HepG2 (cell line): Measurements from ENCODE around the gene ENG. TPM values are rescaled to one million over a fixed set of nuclear protein-coding genes. Genes with fewer than 3 reads are reported as not detected.

ENCODE experiments used
- ARNT ChIP-seq: fragments of 450-650 bp; IDR thresholded peaks from 2 replicates; pipeline ENCODE4 v1.6.1; 2017
- CCDC6 ChIP-seq: sonication (generic); formaldehyde crosslinking; IDR thresholded peaks from 2 replicates; pipeline ENCODE4 v1.8.1; 2022; ENCODE audit warnings: mild to moderate bottlenecking, missing genetic modification reagents, moderate library complexity
- FOXO1 ChIP-seq: sonication (generic); formaldehyde crosslinking; IDR thresholded peaks from 2 replicates; pipeline ENCODE4 v1.4.0; 2020; ENCODE audit warnings: missing genetic modification reagents
- KAT7 ChIP-seq: IDR thresholded peaks from 2 replicates; pipeline ENCODE4 v1.6.1; 2018; ENCODE audit warnings: borderline replicate concordance, missing compliant biosample characterization
- NR2F1 ChIP-seq, 2 experiments: fragments of 450-650 bp in 1 of 2; formaldehyde crosslinking in 1 of 2; IDR thresholded peaks; 2 replicates each; pipeline versions ENCODE4 v1.5.0 to v1.6.1; 2016 to 2020; ENCODE audit warnings: mild to moderate bottlenecking in 1 of 2, missing compliant biosample characterization in 1 of 2, missing genetic modification reagents in 1 of 2, moderate library complexity in 1 of 2
- NR2F6 ChIP-seq, 2 experiments: IDR thresholded peaks; 2 replicates each; pipeline ENCODE4 v1.6.1; 2016; ENCODE audit warnings: antibody characterized with exemption in 1 of 2, mild to moderate bottlenecking in 1 of 2
- POLR2G ChIP-seq: fragments of 200-400 bp; formaldehyde crosslinking; IDR thresholded peaks from 2 replicates; pipeline ENCODE4 v1.6.1; 2018; ENCODE audit warnings: mild to moderate bottlenecking, low read depth, low read length, moderate library complexity
- SAFB2 ChIP-seq: sonication (generic); formaldehyde crosslinking; IDR thresholded peaks from 2 replicates; pipeline ENCODE4 v1.5.1; 2020; ENCODE audit warnings: missing genetic modification reagents, low read depth, mild to moderate bottlenecking, borderline replicate concordance
- SETDB1 ChIP-seq: sonication (generic); formaldehyde crosslinking; IDR thresholded peaks from 2 replicates; pipeline ENCODE4 v1.5.1; 2020; ENCODE audit warnings: missing genetic modification reagents, mild to moderate bottlenecking, borderline replicate concordance
- TP53 ChIP-seq: sonication (generic); formaldehyde crosslinking; conservative IDR thresholded peaks from 2 replicates; pipeline ENCODE4 v1.4.0; 2020; ENCODE audit warnings: missing genetic modification reagents
- YEATS2 ChIP-seq: sonication (generic); formaldehyde crosslinking; IDR thresholded peaks from 2 replicates; pipeline ENCODE4 v1.4.0; 2020; ENCODE audit warnings: missing genetic modification reagents, borderline replicate concordance
- ZFP36L1 ChIP-seq: sonication (generic); formaldehyde crosslinking; IDR thresholded peaks from 2 replicates; pipeline ENCODE4 v1.8.0; 2022; ENCODE audit warnings: mild to moderate bottlenecking, missing genetic modification reagents, moderate library complexity
- polyA plus RNA-seq, 8 experiments: library from polyadenylated mRNA; depleted of rRNA in 3 of 8; stranded (reverse) in 7 of 8; unstranded in 1 of 8; fragments of >200 nt; fragmentation: Illumina TruSeq in 4 of 8; extraction: Trizol in 4 of 8; gene quantifications; 2 replicates each; pipeline versions ENCODE4 v1.2.1 to v1.2.3, GENCODE V29; 2011 to 2016; ENCODE audit warnings: low read depth in 4 of 8, missing spikeins in 1 of 8, mixed read lengths in 1 of 8; ENCODE audit not compliant: insufficient read depth in 1 of 8
- total RNA-seq, 5 experiments: library from RNA; depleted of rRNA; stranded (reverse); fragments of >200 nt; fragmentation: Illumina TruSeq; extraction: Trizol; gene quantifications; 2 replicates each; pipeline ENCODE4 v1.2.3, GENCODE V29; 2016; ENCODE audit warnings: low read depth in 1 of 5
- TF ChIP-seq, protein P1 (sequence below): IDR thresholded peaks from 2 replicates; pipeline ENCODE4 v1.6.1; 2016
- TF ChIP-seq, protein P2 (sequence below): IDR thresholded peaks from 2 replicates; pipeline ENCODE4 v1.6.1; 2016
- TF ChIP-seq, protein P3 (sequence below): IDR thresholded peaks from 2 replicates; pipeline ENCODE4 v1.4.0; 2020; ENCODE audit warnings: mild to moderate bottlenecking, missing genetic modification reagents
- TF ChIP-seq, protein P4 (sequence below): IDR thresholded peaks from 2 replicates; pipeline ENCODE4 v1.6.1; 2016; ENCODE audit warnings: low read depth
- TF ChIP-seq, protein P5 (sequence below): sonication (generic); formaldehyde crosslinking; IDR thresholded peaks from 2 replicates; pipeline ENCODE4 v1.5.1; 2020; ENCODE audit warnings: mild to moderate bottlenecking, missing genetic modification reagents

The ENG gene
- total and polyA plus RNA-seq, 2 of the 13 experiments (the other 11 are each of a cell fraction or from before 2014, with no cell fraction given), result 0.02 to 1.1 TPM

DNA sequence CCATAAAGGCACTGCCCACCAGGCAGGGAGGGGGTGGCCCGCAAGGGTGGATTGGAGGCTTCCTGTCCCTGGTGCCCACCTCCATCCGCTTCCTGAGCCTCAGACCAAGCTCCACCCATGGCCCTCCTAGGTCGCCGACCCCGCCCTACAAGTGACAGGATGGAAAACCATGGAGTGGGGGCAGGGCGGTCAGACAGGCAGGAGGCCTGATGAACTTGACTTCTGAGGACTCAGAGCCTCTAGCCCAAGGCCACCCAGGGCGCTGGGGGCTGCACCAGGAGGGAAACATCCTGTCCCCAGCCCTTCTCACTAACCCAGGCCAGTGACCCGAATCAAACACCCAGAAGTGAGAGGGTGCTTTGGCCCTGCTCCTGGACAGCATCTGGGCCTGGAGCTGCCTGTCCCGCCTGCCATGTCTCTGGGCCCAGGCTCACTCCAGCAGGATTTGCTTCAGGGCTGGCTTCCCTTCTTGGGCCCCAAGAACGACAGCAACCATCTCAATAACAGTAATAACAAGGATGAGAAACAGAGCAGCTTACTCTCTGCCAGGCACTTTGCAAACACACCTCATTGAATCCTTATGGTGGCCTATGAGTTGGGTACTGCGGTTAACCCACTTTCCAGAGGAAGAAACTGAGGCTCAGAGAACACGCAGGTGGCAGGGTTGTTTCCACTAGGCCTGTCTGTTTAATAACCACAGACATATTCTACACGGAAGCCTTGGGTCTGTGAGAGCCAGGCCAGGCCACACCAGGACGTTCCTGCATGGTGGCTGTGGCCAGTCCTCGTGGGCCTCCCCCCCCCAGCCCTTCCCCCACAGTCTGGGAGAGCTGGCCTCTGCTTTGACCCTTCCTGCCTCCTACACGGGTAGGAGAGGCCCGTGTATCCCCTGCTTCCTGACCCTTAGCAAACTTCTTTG, 49.4 kb upstream of the ENG start (continued):
- TF ChIP-seq SETDB1 (no peak), NR2F1 (CRISPR knock-in tag; IDR thresholded peaks at IDR 0.05) (peak; percentile 26 to 68; a peak in 1 of 4 replicates), KAT7 (CRISPR knock-in tag) (0 out of 2 replicates have a peak, but pooled peaks have one; percentile 32), FOXO1 (CRISPR knock-in tag) (peak; percentile 86), SAFB2 (CRISPR knock-in tag) (peak; percentile 75; the same call in 1 of the 2 replicates), ARNT (no peak), ZFP36L1 (CRISPR knock-in tag) (peak; percentile 79; the same call in 1 of the 2 replicates), NR2F6 (IDR thresholded peaks at IDR 0.05) (peak; percentile 42), NR2F6 (CRISPR knock-in tag; IDR thresholded peaks at IDR 0.05) (peak; percentile 89), CCDC6 (peak; percentile 74; the same call in 1 of the 2 replicates), YEATS2 (CRISPR knock-in tag) (peak; percentile 47; the same call in 1 of the 2 replicates), TP53 (CRISPR knock-in tag) (0 out of 2 replicates have a peak, but pooled peaks have one; percentile 58), POLR2G (peak; percentile 57; the same call in 1 of the 2 replicates)
- TF ChIP-seq, protein P1, sequence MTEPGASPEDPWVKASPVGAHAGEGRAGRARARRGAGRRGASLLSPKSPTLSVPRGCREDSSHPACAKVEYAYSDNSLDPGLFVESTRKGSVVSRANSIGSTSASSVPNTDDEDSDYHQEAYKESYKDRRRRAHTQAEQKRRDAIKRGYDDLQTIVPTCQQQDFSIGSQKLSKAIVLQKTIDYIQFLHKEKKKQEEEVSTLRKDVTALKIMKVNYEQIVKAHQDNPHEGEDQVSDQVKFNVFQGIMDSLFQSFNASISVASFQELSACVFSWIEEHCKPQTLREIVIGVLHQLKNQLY (CRISPR knock-in tag), result peak; percentile 60; the same call in 1 of the 2 replicates
- TF ChIP-seq, protein P2, sequence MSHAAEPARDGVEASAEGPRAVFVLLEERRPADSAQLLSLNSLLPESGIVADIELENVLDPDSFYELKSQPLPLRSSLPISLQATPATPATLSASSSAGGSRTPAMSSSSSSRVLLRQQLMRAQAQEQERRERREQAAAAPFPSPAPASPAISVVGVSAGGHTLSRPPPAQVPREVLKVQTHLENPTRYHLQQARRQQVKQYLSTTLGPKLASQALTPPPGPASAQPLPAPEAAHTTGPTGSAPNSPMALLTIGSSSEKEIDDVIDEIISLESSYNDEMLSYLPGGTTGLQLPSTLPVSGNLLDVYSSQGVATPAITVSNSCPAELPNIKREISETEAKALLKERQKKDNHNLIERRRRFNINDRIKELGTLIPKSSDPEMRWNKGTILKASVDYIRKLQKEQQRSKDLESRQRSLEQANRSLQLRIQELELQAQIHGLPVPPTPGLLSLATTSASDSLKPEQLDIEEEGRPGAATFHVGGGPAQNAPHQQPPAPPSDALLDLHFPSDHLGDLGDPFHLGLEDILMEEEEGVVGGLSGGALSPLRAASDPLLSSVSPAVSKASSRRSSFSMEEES (CRISPR knock-in tag), result no peak
- TF ChIP-seq, protein P3, sequence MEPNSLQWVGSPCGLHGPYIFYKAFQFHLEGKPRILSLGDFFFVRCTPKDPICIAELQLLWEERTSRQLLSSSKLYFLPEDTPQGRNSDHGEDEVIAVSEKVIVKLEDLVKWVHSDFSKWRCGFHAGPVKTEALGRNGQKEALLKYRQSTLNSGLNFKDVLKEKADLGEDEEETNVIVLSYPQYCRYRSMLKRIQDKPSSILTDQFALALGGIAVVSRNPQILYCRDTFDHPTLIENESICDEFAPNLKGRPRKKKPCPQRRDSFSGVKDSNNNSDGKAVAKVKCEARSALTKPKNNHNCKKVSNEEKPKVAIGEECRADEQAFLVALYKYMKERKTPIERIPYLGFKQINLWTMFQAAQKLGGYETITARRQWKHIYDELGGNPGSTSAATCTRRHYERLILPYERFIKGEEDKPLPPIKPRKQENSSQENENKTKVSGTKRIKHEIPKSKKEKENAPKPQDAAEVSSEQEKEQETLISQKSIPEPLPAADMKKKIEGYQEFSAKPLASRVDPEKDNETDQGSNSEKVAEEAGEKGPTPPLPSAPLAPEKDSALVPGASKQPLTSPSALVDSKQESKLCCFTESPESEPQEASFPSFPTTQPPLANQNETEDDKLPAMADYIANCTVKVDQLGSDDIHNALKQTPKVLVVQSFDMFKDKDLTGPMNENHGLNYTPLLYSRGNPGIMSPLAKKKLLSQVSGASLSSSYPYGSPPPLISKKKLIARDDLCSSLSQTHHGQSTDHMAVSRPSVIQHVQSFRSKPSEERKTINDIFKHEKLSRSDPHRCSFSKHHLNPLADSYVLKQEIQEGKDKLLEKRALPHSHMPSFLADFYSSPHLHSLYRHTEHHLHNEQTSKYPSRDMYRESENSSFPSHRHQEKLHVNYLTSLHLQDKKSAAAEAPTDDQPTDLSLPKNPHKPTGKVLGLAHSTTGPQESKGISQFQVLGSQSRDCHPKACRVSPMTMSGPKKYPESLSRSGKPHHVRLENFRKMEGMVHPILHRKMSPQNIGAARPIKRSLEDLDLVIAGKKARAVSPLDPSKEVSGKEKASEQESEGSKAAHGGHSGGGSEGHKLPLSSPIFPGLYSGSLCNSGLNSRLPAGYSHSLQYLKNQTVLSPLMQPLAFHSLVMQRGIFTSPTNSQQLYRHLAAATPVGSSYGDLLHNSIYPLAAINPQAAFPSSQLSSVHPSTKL, result peak; percentile 88
- TF ChIP-seq, protein P4, sequence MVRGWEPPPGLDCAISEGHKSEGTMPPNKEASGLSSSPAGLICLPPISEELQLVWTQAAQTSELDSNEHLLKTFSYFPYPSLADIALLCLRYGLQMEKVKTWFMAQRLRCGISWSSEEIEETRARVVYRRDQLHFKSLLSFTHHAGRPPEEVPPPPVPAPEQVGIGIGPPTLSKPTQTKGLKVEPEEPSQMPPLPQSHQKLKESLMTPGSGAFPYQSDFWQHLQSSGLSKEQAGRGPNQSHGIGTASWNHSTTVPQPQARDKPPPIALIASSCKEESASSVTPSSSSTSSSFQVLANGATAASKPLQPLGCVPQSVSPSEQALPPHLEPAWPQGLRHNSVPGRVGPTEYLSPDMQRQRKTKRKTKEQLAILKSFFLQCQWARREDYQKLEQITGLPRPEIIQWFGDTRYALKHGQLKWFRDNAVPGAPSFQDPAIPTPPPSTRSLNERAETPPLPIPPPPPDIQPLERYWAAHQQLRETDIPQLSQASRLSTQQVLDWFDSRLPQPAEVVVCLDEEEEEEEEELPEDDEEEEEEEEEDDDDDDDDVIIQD (CRISPR knock-in tag), result peak; percentile 87
- TF ChIP-seq, protein P5, sequence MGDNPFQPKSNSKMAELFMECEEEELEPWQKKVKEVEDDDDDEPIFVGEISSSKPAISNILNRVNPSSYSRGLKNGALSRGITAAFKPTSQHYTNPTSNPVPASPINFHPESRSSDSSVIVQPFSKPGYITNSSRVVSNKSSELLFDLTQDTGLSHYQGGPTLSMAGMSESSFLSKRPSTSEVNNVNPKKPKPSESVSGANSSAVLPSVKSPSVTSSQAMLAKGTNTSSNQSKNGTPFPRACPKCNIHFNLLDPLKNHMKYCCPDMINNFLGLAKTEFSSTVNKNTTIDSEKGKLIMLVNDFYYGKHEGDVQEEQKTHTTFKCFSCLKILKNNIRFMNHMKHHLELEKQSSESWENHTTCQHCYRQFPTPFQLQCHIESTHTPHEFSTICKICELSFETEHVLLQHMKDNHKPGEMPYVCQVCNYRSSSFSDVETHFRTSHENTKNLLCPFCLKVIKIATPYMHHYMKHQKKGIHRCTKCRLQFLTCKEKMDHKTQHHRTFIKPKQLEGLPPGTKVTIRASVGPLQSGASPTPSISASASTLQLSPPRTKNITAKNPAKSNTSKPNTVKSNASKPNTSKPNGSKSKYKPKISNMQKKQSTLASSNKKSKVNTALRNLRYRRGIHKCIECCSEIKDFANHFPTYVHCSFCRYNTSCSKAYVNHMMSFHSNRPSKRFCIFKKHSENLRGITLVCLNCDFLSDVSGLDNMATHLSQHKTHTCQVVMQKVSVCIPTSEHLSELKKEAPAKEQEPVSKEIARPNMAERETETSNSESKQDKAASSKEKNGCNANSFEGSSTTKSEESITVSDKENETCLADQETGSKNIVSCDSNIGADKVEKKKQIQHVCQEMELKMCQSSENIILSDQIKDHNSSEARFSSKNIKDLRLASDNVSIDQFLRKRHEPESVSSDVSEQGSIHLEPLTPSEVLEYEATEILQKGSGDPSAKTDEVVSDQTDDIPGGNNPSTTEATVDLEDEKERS (CRISPR knock-in tag), result peak; percentile 72
